GM12878 (cell line): ENCODE data around the gene FGD3. TPM values are rescaled to one million over a fixed set of nuclear protein-coding genes. Genes with fewer than 3 reads are reported as not detected.

ENCODE experiments used
- ATAC-seq: fragments of 200-7000 bp; cut with Tn5 transposase; 3 replicates; pipeline ENCODE4 v1.9.1; 2020; ENCODE audit warnings: mild to moderate bottlenecking, moderate library complexity
- BruUV-seq: library from RNA; stranded (reverse); fragments of 400-500 nt; replicated peaks from 2 replicates; lab custom pipeline; 2021; lab: Mats Ljungman, UMichigan
- CTCF ChIA-PET: fragments of 300-600 bp; sonication (Branson Sonifier 250); formaldehyde crosslinking; extraction: SDS; loops from one replicate; lab custom pipeline; 2021; ENCODE audit warnings: inconsistent platforms; lab: Yijun Ruan, JAX
- POLR2A ChIA-PET: fragments of 350-600 bp; formaldehyde crosslinking; extraction: SDS; loops from one replicate; lab custom pipeline; 2021; ENCODE audit warnings: inconsistent platforms; lab: Charles Lee
- RAD21 ChIA-PET: fragments of 300-600 bp; sonication (Branson Sonifier 250); formaldehyde crosslinking; loops from one replicate; lab custom pipeline; 2023; ENCODE audit warnings: antibody characterized with exemption; ENCODE audit not compliant: unreplicated experiment; lab: Charles Lee
- SMC1A ChIA-PET: fragments of 300-600 bp; sonication (Branson Sonifier 250); formaldehyde crosslinking; loops from one replicate; lab custom pipeline; 2023; ENCODE audit not compliant: unreplicated experiment, uncharacterized antibody; lab: Charles Lee
- DNase-seq: peaks from one replicate; pipeline ENCODE4 v3.0.0-alpha.2; 2011; ENCODE audit warnings: low read depth, low spot score
- FAIRE-seq: peaks from 3 replicates; lab custom pipeline; 2011; peaks lifted over from hg19 to GRCh38; lab: Jason Lieb, UNC
- H2AFZ ChIP-seq: 2 replicates; pipeline ENCODE4 v1.6.0; 2011; ENCODE audit warnings: low read depth, low read length, control low read depth; ENCODE audit not compliant: control insufficient read depth
- H3K27ac ChIP-seq: 2 replicates; pipeline ENCODE4 v1.5.1; 2011; ENCODE audit warnings: control low read depth; ENCODE audit not compliant: control insufficient read depth, insufficient read depth
- H3K27me3 ChIP-seq, 2 experiments: replicated peaks in 1 of 2; 2 replicates each; pipeline versions ENCODE4 v1.6.0 to v1.6.1; 2011; ENCODE audit warnings: low read length in 1 of 2; ENCODE audit not compliant: control insufficient read depth in 2 of 2, insufficient read depth in 2 of 2
- H3K36me3 ChIP-seq, 2 experiments: 2 replicates each; pipeline ENCODE4 v1.5.1; 2011; ENCODE audit warnings: low read length in 1 of 2; ENCODE audit not compliant: control insufficient read depth in 2 of 2, insufficient read depth in 2 of 2
- H3K4me1 ChIP-seq: 2 replicates; pipeline ENCODE4 v1.6.1; 2011; ENCODE audit warnings: mild to moderate bottlenecking, low read length, moderate library complexity, mixed read lengths; ENCODE audit not compliant: control insufficient read depth, insufficient read depth
- H3K4me2 ChIP-seq: 2 replicates; pipeline ENCODE4 v1.6.0; 2011; ENCODE audit warnings: control low read depth; ENCODE audit not compliant: control insufficient read depth, insufficient read depth
- H3K4me3 ChIP-seq: fragments of 200-600 bp; sonication (generic); 2 replicates; pipeline ENCODE4 v1.5.1; 2016
- H3K79me2 ChIP-seq: 2 replicates; pipeline ENCODE4 v1.6.0; 2011; ENCODE audit warnings: low read length; ENCODE audit not compliant: control insufficient read depth, insufficient read depth
- H3K9ac ChIP-seq: 2 replicates; pipeline ENCODE4 v1.8.0; 2011; ENCODE audit warnings: low read length, control low read depth, mixed read lengths; ENCODE audit not compliant: control insufficient read depth, insufficient read depth
- H3K9me3 ChIP-seq: replicated peaks from 3 replicates; pipeline ENCODE4 v1.5.1; 2011; ENCODE audit warnings: mild to moderate bottlenecking, low read length; ENCODE audit not compliant: control insufficient read depth, insufficient read depth
- H4K20me1 ChIP-seq: 2 replicates; pipeline ENCODE4 v1.6.0; 2011; ENCODE audit not compliant: control insufficient read depth, insufficient read depth
- BACH1 ChIP-seq: fragments of 450-650 bp; IDR thresholded peaks from 2 replicates; pipeline ENCODE4 v1.6.1; 2017; ENCODE audit warnings: mild to moderate bottlenecking, borderline replicate concordance
- BMI1 ChIP-seq: fragments of 450-650 bp; IDR thresholded peaks from 2 replicates; pipeline ENCODE4 v1.6.1; 2016; ENCODE audit warnings: mild to moderate bottlenecking, moderate library complexity, borderline replicate concordance
- CBX3 ChIP-seq: fragments of 200-600 bp; sonication (generic); IDR thresholded peaks from 2 replicates; pipeline ENCODE4 v1.6.1; 2016; ENCODE audit warnings: low read depth, borderline replicate concordance
- FOXK2 ChIP-seq: fragments of 450-650 bp; IDR thresholded peaks from 2 replicates; pipeline ENCODE4 v1.6.1; 2017; ENCODE audit warnings: mild to moderate bottlenecking, moderate library complexity
- NFIC ChIP-seq: IDR thresholded peaks from 2 replicates; pipeline ENCODE4 v1.6.1; 2012; ENCODE audit warnings: low read depth, mild to moderate bottlenecking, inconsistent platforms, low read length, moderate library complexity
- NFYB ChIP-seq: IDR thresholded peaks from 2 replicates; pipeline ENCODE4 v1.6.1; 2011; ENCODE audit warnings: low read depth, mild to moderate bottlenecking, low read length, improper control_type of control experiment, moderate library complexity; ENCODE audit not compliant: insufficient read depth
- RELA ChIP-seq: fragments of 450-650 bp; IDR thresholded peaks from 2 replicates; pipeline ENCODE4 v1.8.0; 2014; ENCODE audit warnings: borderline replicate concordance; ENCODE audit not compliant: partially characterized antibody
- TARDBP ChIP-seq: IDR thresholded peaks from 2 replicates; pipeline ENCODE4 v1.6.1; 2016; ENCODE audit warnings: borderline replicate concordance
- TCF7 ChIP-seq: IDR thresholded peaks from 2 replicates; pipeline ENCODE4 v1.6.1; 2014; ENCODE audit warnings: antibody characterized with exemption, borderline replicate concordance
- ZNF207 ChIP-seq: fragments of 450-650 bp; IDR thresholded peaks from 2 replicates; pipeline ENCODE4 v1.6.1; 2014; ENCODE audit warnings: antibody characterized with exemption, mild to moderate bottlenecking, borderline replicate concordance
- ZNF274 ChIP-seq: IDR thresholded peaks from one replicate; pipeline ENCODE4 v1.8.0; 2011; ENCODE audit not compliant: insufficient read length, insufficient read depth
- WGBS: methylation state at CpG from one replicate; pipeline ENCODE4 v1.1.6; 2016; ENCODE audit warnings: low lambda C conversion rate; ENCODE audit not compliant: insufficient replicate concordance, insufficient coverage; ENCODE audit errors: missing lambda C conversion rate; 5-methylcytosine and 5-hydroxymethylcytosine counted together
- in situ Hi-C: fragments of 300-500 bp; cut with MboI; formaldehyde crosslinking; loops from 9 replicates; pipeline ENCODE4 v1.14.3; 2018; ENCODE audit warnings: mixed read lengths
- intact Hi-C: fragments of 100-400 bp; cut with micrococcal nuclease; formaldehyde crosslinking; loops from one replicate; pipeline ENCODE4 v1.14.2; 2022; ENCODE audit not compliant: unreplicated experiment
- polyA plus RNA-seq, 11 experiments: library from polyadenylated mRNA; depleted of rRNA in 4 of 11; unstranded in 6 of 11; stranded (reverse) in 5 of 11; fragments of >200 nt; fragmentation: Nextera tagmentation in 4 of 11; fragmentation: Illumina TruSeq in 1 of 11; extraction: Ambion mirVana in 4 of 11; extraction: Trizol in 1 of 11; gene quantifications; 1 replicate in 1 of 11; 2 replicates in 10 of 11; pipeline versions ENCODE4 v1.2.1 to v1.2.3, GENCODE V29; 2011 to 2016; ENCODE audit warnings: inconsistent platforms in 2 of 11, missing spikeins in 2 of 11, low read depth in 1 of 11
- total RNA-seq, 4 experiments: library from RNA; depleted of rRNA in 3 of 4; stranded (reverse); fragments of >200 nt in 3 of 4; fragmentation: Illumina TruSeq in 1 of 4; extraction: Trizol in 1 of 4; gene quantifications; 2 replicates each; pipeline versions ENCODE4 v1.2.1 to v1.2.3, GENCODE V29; 2013 to 2021
- TF ChIP-seq, protein P1 (sequence below): fragments of 450-650 bp; IDR thresholded peaks from 2 replicates; pipeline ENCODE4 v1.6.1; 2018; ENCODE audit warnings: borderline replicate concordance, mild to moderate bottlenecking; ENCODE audit not compliant: partially characterized antibody
- TF ChIP-seq, protein P2 (sequence below): IDR thresholded peaks from 2 replicates; pipeline ENCODE4 v1.6.1; 2011; ENCODE audit warnings: low read depth, mild to moderate bottlenecking, low read length, moderate library complexity, borderline replicate concordance; ENCODE audit errors: extremely low read depth

The FGD3 gene
- total and polyA plus RNA-seq, 10 of the 15 experiments (the other 5 are each of a cell fraction or from before 2014, with no cell fraction given): 0.26 to 18.1 (median 12.4) TPM

DNA sequence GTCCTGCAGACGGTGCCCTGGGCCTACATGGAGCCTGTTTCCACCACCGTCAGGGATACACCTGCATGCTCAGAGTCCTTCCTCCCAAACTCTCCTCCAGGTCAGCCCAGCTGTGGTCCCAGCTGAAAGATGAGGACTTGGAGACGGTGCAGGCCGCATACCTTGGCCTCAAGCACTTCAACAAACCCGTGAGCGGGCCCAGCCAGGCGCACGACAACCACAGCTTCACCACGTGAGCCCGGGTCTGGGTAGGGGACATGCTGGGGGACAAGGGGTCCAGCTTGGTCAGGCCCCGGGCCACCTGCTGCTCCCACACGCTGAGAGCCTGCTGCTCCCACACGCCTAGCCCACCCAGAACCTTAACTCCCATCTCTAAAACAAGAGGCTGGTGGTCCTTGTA lies 132.0 kb downstream of the FGD3 start:
- intact Hi-C loops (no loop called here), in situ Hi-C loops (no loop called here)
- RAD21 ChIA-PET: no interaction called here
- Histone ChIP-seq H3K27ac (no peak overlapping the region), H4K20me1 (no peaks in the 10 kb centered on the region), H3K36me3 (peaks cover 10% of the 10 kb centered on the region in 2 experiments; a peak in 3 of 4 replicates), H3K79me2 (no peaks in the 10 kb centered on the region), H3K9ac (no peak overlapping the region), H3K4me1 (no peaks in the 10 kb centered on the region), H3K27me3 (no peaks in the 10 kb centered on the region), H2AFZ (no peak overlapping the region), H3K4me3 (no peak overlapping the region), H3K9me3 (no peaks in the 10 kb centered on the region; the same call in 2 of the 3 replicates), H3K4me2 (no peak overlapping the region)
- no TSS peak for BruUV-seq
- CTCF ChIA-PET: no interaction called here
- FAIRE-seq (no peak), DNase-seq (no peak), ATAC-seq (no peak)
- POLR2A ChIA-PET: interaction anchor here (0.5 to 0.6 kb wide), 2 partner anchors 46 to 123 kb away, joined by 3 to 6 read pairs; no protein-coding TSS in a partner anchor
- SMC1A ChIA-PET: interaction anchor here (0.5 to 0.6 kb wide), 2 partner anchors 107 to 1267 kb away, joined by 3 read pairs; no protein-coding TSS in a partner anchor
- 96% methylated on average over 13 of the region's 13 CpGs for WGBS
- TF ChIP-seq TCF7 (no peak), NFIC (no peak), BACH1 (no peak), NFYB (no peak)

DNA sequence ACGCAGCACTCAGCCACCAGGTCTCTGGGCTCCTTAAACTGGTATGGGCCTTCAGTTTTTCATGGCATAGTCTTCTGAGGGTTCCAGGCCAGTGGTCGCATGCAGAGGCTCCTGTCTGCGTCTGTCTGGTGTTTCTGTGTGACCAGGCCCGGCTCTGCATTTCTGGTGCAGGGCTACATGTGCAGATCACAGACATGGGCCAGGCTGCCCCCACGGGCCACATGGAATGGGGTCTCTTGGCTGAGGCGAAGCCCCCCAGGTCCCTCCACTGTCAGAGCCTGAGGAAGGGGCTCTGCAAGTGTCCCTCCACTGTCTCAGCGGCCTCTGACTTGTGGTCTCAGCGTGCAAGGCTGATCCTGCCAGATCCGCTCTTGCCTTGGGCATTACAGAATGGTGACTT lies 133.1 kb downstream of the FGD3 start:
- Histone ChIP-seq H3K4me1 (no peaks in the 10 kb centered on the region), H3K9ac (no peak overlapping the region), H3K4me3 (no peak overlapping the region), H3K36me3 (peaks cover 11 to 13% of the 10 kb centered on the region in 2 experiments; a peak in 3 of 4 replicates), H3K79me2 (no peaks in the 10 kb centered on the region), H3K27ac (no peak overlapping the region), H2AFZ (no peak overlapping the region), H3K9me3 (peaks cover 1% of the 10 kb centered on the region; the same call in 2 of the 3 replicates), H4K20me1 (no peaks in the 10 kb centered on the region), H3K27me3 (no peaks in the 10 kb centered on the region), H3K4me2 (no peak overlapping the region)
- ATAC-seq: no peak
- in situ Hi-C loops: no loop called here
- no TSS peak for BruUV-seq
- DNase-seq: no peak
- intact Hi-C loops: no loop called here
- CTCF ChIA-PET: no interaction called here
- TF ChIP-seq RELA (no peak), BMI1 (no peak), CBX3 (no peak), FOXK2 (no peak), ZNF207 (no peak), ZNF274 (no peak), BACH1 (no peak), TARDBP (no peak)
- TF ChIP-seq, protein P1, sequence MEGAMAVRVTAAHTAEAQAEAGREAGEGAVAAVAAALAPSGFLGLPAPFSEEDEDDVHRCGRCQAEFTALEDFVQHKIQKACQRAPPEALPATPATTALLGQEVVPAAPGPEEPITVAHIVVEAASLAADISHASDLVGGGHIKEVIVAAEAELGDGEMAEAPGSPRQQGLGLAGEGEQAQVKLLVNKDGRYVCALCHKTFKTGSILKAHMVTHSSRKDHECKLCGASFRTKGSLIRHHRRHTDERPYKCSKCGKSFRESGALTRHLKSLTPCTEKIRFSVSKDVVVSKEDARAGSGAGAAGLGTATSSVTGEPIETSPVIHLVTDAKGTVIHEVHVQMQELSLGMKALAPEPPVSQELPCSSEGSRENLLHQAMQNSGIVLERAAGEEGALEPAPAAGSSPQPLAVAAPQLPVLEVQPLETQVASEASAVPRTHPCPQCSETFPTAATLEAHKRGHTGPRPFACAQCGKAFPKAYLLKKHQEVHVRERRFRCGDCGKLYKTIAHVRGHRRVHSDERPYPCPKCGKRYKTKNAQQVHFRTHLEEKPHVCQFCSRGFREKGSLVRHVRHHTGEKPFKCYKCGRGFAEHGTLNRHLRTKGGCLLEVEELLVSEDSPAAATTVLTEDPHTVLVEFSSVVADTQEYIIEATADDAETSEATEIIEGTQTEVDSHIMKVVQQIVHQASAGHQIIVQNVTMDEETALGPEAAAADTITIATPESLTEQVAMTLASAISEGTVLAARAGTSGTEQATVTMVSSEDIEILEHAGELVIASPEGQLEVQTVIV: no peak
- TF ChIP-seq, protein P2, sequence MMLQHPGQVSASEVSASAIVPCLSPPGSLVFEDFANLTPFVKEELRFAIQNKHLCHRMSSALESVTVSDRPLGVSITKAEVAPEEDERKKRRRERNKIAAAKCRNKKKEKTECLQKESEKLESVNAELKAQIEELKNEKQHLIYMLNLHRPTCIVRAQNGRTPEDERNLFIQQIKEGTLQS: no peak
- no peak for FAIRE-seq
- 84% methylated on average over 9 of the region's 9 CpGs for WGBS
- SMC1A ChIA-PET: interaction anchor here (1.2 kb wide), 1 partner anchor 16 kb away, joined by 4 read pairs; no protein-coding TSS in a partner anchor
- RAD21 ChIA-PET: no interaction called here
- POLR2A ChIA-PET: interaction anchor here (0.7 kb wide), 1 partner anchor 83 kb away, joined by 3 read pairs; no protein-coding TSS in a partner anchor
